ENCODE results near the gene GALNT9. TPM values are rescaled to one million over a fixed set of nuclear protein-coding genes. Genes with fewer than 3 reads are reported as not detected.

Gene GALNT9
- total and polyA plus RNA-seq, 2 donors (not counting 1 experiment from before 2014, with no cell fraction given), result 0.71 to 2.4 TPM

GRCh38 chr12:132280406-132280805, 49.0 kb downstream of the GALNT9 start:
- Mint-ChIP-seq H3K9me3 (ENCODE audit: insufficient read depth) (no peaks in the 10 kb centered on the region), H3K27ac (no peak overlapping the region), H3K27me3 (peaks cover 23% of the 10 kb centered on the region), H3K4me3 (no peak overlapping the region), H3K4me1 (peaks cover 7% of the 10 kb centered on the region)
- no peak overlapping the region for H3K9ac ChIP-seq (ENCODE audit: low read length)
- H3K4me2 ChIP-seq (replicated peaks; ENCODE audit: low read depth, low read length, poor library complexity, severe bottlenecking), result no peak overlapping the region
- H3K9me3 ChIP-seq (ENCODE audit: control extremely low read depth in 1 of 3, control insufficient read depth in 2 of 3, insufficient read depth in 1 of 3, low read length in 2 of 3), result peaks cover 0 to 35% (median 0%) of the 10 kb centered on the region in 3 donors
- CTCF ChIA-PET, result no interaction called here
- no peak overlapping the region for H2AFZ ChIP-seq (ENCODE audit: insufficient read depth, low read depth, low read length, poor library complexity, severe bottlenecking)
- DNase-seq (no peak), ATAC-seq (ENCODE audit: low read depth) (no peak)
- peaks cover 0 to 70% (median 6%) of the 10 kb centered on the region in 4 experiments for H3K27me3 ChIP-seq (replicated peaks in 1 of 4; ENCODE audit: control extremely low read depth in 1 of 4, control insufficient read depth in 3 of 4, insufficient read depth in 4 of 4, low read length in 3 of 4)
- H3K27ac ChIP-seq (ENCODE audit: low read length in 2 of 2), result no peak overlapping the region
- H4K20me1 ChIP-seq (ENCODE audit: control insufficient read depth, insufficient read depth, low read length, poor library complexity, severe bottlenecking), result no peaks in the 10 kb centered on the region
- intact Hi-C loops (cut with micrococcal nuclease), result no loop called here
- H3K36me3 ChIP-seq (replicated peaks in 1 of 2; ENCODE audit: control extremely low read depth in 1 of 2, control insufficient read depth in 1 of 2, extremely low read depth in 1 of 2, insufficient read depth in 2 of 2, low read length in 1 of 2), result no peaks in the 10 kb centered on the region
- no peak for TF ChIP-seq EZH2 (IDR thresholded peaks at IDR 0.05; ENCODE audit: borderline replicate concordance, insufficient read depth, low read depth, low read length, poor library complexity, severe bottlenecking)
- TF ChIP-seq, protein P1, sequence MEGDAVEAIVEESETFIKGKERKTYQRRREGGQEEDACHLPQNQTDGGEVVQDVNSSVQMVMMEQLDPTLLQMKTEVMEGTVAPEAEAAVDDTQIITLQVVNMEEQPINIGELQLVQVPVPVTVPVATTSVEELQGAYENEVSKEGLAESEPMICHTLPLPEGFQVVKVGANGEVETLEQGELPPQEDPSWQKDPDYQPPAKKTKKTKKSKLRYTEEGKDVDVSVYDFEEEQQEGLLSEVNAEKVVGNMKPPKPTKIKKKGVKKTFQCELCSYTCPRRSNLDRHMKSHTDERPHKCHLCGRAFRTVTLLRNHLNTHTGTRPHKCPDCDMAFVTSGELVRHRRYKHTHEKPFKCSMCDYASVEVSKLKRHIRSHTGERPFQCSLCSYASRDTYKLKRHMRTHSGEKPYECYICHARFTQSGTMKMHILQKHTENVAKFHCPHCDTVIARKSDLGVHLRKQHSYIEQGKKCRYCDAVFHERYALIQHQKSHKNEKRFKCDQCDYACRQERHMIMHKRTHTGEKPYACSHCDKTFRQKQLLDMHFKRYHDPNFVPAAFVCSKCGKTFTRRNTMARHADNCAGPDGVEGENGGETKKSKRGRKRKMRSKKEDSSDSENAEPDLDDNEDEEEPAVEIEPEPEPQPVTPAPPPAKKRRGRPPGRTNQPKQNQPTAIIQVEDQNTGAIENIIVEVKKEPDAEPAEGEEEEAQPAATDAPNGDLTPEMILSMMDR (IDR thresholded peaks at IDR 0.05), result no peak
- POLR2A ChIA-PET, result no interaction called here
- WGBS (ENCODE audit: insufficient coverage), result 33% methylated on average over 12 of the region's 12 CpGs
- no peaks in the 10 kb centered on the region for H3K79me2 ChIP-seq (ENCODE audit: control insufficient read depth, insufficient read depth, low read length)
- H3K4me1 ChIP-seq (ENCODE audit: control insufficient read depth in 2 of 2, insufficient read depth in 2 of 2, low read length in 2 of 2), result peaks cover 9 to 13% of the 10 kb centered on the region in 2 donors
- H3K4me3 ChIP-seq (ENCODE audit: control extremely low read depth in 1 of 5, extremely low read depth in 1 of 5, insufficient read depth in 1 of 5, low read depth in 2 of 5, low read length in 4 of 5), result no peak overlapping the region

DNA sequence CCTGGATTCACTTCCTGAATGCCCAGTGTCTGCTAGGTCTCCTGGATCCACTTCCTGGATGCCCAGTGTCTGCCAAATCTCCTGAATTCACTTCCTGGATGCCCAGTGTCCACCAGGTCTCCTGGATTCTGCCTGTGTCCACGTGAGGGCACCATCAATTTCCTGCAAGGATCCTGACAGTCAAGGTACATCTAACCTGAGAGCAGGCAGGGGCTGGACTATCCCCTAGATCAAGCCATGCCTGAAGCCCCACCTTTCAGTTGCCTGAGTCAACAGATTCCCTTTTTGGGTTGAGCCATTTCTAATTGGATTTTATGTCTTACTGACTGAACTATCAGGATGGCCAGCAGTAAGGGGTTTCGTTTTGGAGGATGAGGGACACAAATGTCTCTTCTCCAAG, 49.5 kb downstream of the GALNT9 start:
- no peaks in the 10 kb centered on the region for H3K79me2 ChIP-seq (ENCODE audit: control insufficient read depth, insufficient read depth, low read length)
- Mint-ChIP-seq H3K27me3 (peaks cover 28% of the 10 kb centered on the region), H3K4me1 (peaks cover 7% of the 10 kb centered on the region), H3K9me3 (ENCODE audit: insufficient read depth) (no peaks in the 10 kb centered on the region), H3K27ac (no peak overlapping the region), H3K4me3 (no peak overlapping the region)
- POLR2A ChIA-PET, result no interaction called here
- DNase-seq (no peak), ATAC-seq (ENCODE audit: low read depth) (no peak)
- no peaks in the 10 kb centered on the region for H4K20me1 ChIP-seq (ENCODE audit: control insufficient read depth, insufficient read depth, low read length, poor library complexity, severe bottlenecking)
- H3K4me2 ChIP-seq (replicated peaks; ENCODE audit: low read depth, low read length, poor library complexity, severe bottlenecking), result no peak overlapping the region
- peaks cover 9 to 13% of the 10 kb centered on the region in 2 donors for H3K4me1 ChIP-seq (ENCODE audit: control insufficient read depth in 2 of 2, insufficient read depth in 2 of 2, low read length in 2 of 2)
- H3K27ac ChIP-seq (ENCODE audit: low read length in 2 of 2), result no peak overlapping the region
- CTCF ChIA-PET, result no interaction called here
- TF ChIP-seq, protein P1 (IDR thresholded peaks at IDR 0.05), result no peak
- TF ChIP-seq EZH2 (IDR thresholded peaks at IDR 0.05; ENCODE audit: borderline replicate concordance, insufficient read depth, low read depth, low read length, poor library complexity, severe bottlenecking), result no peak
- H3K27me3 ChIP-seq (replicated peaks in 1 of 4; ENCODE audit: control extremely low read depth in 1 of 4, control insufficient read depth in 3 of 4, insufficient read depth in 4 of 4, low read length in 3 of 4), result peaks cover 0 to 67% (median 4%) of the 10 kb centered on the region in 4 experiments
- H2AFZ ChIP-seq (ENCODE audit: insufficient read depth, low read depth, low read length, poor library complexity, severe bottlenecking), result no peak overlapping the region
- no peak overlapping the region for H3K4me3 ChIP-seq (ENCODE audit: control extremely low read depth in 1 of 5, extremely low read depth in 1 of 5, insufficient read depth in 1 of 5, low read depth in 2 of 5, low read length in 4 of 5)
- H3K36me3 ChIP-seq (replicated peaks in 1 of 2; ENCODE audit: control extremely low read depth in 1 of 2, control insufficient read depth in 1 of 2, extremely low read depth in 1 of 2, insufficient read depth in 2 of 2, low read length in 1 of 2), result no peaks in the 10 kb centered on the region
- no peak overlapping the region for H3K9ac ChIP-seq (ENCODE audit: low read length)
- H3K9me3 ChIP-seq (ENCODE audit: control extremely low read depth in 1 of 3, control insufficient read depth in 2 of 3, insufficient read depth in 1 of 3, low read length in 2 of 3), result peaks cover 0 to 35% (median 0%) of the 10 kb centered on the region in 3 donors
- 73% methylated on average over 2 of the region's 2 CpGs for WGBS (ENCODE audit: insufficient coverage)
- intact Hi-C loops (cut with micrococcal nuclease), result no loop called here

Measured in B cell (primary cell).